Activated CD4-positive, alpha-beta T cell treated with anti-CD3 and anti-CD28 coated beads, Interleukin-2, amount 50 U/mL, for 24 hours (primary cell): ENCODE data around the gene PLEKHA4.
A peak's percentile ranks its signal among the peaks of the same experiment; 100 is the strongest.

Experiments
- DNase-seq, 2 donors: peaks; one replicate each; pipeline ENCODE4 v3.0.0-alpha.2; 2020; ENCODE audit warnings: low read depth in 1 of 2, low spot score in 1 of 2

Gene PLEKHA4

GRCh38 chr19:48830965-48831364 lies 37.5 kb downstream of the PLEKHA4 start:
- DNase-seq, result no peak

GRCh38 chr19:48830088-48830487 lies 38.3 kb downstream of the PLEKHA4 start:
- no peak for DNase-seq

DNA sequence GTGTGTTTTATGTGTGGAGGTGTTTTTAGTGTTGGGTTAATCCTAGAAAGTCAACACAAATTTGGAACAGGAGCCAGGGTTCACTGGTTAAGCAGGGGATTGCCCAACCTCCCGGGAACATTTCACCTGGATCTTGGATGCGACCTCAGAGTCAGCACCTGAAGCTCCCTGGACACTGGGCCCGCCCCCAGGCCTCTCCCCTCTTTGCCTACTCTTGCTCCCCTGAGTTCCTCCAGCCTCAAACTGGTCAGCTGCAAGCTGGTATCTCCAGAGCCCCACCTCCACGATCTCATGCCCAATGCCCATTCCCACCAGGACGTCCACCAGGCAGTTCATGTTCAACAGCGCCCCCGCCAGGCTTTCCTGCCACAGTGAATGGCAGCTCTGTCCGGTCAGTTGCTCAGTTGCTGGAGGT lies 41.8 kb downstream of the PLEKHA4 start:
- DNase-seq, result no peak

GRCh38 chr19:48822514-48822913 lies 45.9 kb downstream of the PLEKHA4 start:
- DNase-seq, result no peak

- no peak for DNase-seq
Measured at GRCh38 chr19:48821633-48822032, 46.8 kb downstream of the PLEKHA4 start.

GRCh38 chr19:48819366-48819816 lies 49.0 kb downstream of the PLEKHA4 start:
- DNase-seq, result no peak

DNA sequence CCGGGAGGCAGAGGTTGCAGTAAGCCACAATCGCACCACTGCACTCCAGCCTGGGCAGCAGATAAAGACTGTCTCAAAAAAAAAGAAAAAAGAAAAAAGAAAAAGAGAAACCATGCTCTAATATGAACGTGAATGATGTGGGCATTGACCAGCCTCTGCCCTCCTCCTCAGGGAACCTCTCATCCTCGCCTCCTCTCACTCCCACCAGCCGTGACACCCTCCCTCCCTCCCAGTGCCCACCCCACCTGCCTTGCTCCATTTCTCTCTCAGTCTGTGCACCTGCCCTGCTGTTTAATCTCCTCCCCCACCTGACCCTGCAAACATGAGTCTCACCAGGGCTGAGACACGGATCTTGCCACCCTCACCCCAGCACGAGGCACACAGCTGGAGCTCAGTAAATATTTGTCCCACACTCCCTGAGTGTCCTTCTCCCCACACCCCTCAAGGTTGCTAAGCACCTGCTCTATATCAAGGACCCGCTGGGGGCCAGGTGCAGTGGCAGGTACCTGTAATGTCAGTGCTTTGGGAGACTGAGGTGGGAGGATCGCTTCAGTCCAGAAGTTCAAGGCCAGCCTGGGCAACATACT lies 50.1 kb downstream of the PLEKHA4 start:
- DNase-seq, result no peak

DNA sequence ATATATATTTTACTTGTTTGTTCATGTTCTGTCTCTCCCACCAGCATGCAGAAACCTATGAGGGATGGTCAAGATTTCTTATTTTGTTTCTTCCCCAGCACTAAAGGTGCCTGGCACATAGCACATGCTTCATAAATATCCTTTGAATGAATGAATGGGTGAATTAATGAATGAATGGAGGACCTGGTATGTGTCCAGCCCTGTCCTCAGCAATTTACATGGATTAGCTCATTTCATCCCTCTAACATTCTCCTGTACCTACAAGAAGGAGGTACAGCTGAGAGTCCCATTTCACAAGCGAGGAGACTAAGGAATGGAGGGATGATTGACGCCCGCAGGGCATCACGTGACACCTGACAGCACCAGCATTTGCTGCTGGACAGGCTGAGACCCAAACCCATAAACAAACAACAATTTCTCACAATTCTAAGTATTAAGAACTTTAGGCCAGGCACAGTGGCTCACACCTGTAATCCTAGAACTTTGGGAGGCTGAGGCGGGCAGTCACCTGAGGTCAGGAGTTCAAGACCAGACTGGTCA lies 50.8 kb downstream of the PLEKHA4 start:
- no peak for DNase-seq

- no peak for DNase-seq
Measured at GRCh38 chr19:48815870-48816501, 52.4 kb downstream of the PLEKHA4 start.

DNA sequence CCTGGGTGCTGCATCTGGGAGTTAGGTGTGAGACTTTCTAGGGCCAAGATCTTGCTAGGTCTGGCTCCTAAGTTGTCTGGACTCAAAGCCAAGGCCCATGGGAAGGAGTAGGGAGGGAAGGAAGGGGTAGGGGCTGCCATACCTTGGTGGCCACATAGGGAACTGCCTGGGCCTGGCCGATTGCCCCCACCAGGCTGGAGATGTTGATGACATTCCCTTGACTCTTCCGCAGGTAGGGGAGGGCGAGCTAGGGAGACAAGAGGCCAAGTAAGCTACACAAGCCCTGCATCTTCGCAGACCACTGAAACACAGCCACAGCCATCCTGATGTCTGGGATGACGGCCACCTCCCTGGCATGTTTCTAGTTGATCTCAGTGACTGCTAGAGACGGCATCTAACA lies 53.5 kb downstream of the PLEKHA4 start:
- DNase-seq, result no peak

DNA sequence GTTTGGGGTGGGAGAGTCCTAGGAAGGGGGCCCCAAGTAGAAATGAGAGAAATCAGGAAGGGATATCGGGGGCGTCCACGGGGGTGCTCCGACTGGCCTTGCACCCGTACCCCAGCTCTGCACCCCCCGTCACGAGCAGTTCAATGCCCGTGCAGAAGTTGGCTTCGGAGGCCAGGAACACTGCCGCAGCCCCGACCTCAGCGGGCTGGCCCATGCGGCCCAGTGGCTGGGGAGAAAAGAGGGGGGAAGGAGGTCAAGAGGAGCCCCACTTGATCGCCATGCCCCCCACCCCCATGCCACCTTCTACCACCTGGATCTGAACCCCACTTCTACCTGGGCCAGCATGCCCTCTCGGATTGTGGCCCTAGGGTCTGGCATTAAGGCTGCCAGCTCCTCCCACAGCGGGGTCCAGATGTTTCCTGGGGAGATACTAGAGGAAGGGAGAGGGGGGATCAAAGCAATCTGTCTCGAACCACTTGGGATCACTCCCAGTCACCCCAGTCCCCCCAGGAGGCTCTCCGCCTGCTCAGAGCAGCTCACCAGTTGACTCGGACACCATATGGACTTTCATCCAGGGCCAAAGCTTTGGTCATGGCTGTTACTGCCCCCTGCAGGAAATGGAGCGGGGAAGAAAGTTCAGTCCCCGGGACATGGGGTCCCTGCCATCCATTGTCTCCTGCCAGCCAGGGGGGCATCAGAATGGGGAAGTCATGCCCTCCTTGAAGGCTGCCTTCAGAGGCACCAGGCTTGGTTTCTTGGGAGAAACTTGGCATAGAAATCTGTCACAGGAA lies 55.1 kb downstream of the PLEKHA4 start:
- no peak for DNase-seq

DNA sequence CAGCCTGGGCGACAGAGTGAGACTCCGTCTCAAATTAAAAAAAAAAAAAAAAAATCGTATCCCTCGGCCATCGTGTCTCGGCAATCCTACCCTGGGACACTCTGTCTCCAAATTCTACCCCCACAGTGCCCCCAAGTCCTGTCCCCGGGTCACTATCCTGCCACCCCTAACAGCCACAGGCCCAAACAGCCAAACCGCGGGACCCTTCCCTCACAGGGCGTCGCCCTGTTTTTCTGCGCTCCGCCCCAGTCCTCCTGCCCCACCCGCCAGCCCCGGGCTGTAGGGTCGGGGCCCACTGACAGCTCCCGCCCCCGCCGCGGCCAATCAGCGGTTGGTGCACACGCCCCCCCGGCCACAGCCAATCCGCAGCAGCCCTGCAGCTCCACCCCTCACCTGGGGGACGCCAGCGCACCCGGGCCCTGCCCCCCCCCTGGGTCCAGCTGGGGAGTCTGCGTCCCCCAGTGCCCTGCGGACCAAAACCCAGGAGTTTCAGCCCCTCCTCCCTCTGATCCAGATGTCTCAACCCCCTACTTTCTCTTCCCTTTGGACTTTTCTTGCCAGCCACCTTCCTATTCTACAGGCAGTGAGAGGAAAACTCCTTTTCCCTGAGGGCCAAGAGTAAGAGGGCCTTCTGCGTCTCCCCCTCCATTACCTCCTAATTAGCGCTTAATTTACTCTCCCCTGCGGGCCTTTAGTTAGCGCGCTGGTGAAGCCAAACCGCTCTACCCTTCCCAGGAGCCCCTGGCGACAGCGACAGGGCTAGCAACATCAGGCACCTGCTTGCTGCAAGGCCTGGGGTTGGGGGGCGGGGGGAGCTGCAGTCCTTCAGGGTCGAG lies 56.1 kb downstream of the PLEKHA4 start:
- peak in 1 of 2 donors; percentile 30 for DNase-seq

- no peak for DNase-seq
Measured at GRCh38 chr19:48810151-48810550, 58.3 kb downstream of the PLEKHA4 start.

DNA sequence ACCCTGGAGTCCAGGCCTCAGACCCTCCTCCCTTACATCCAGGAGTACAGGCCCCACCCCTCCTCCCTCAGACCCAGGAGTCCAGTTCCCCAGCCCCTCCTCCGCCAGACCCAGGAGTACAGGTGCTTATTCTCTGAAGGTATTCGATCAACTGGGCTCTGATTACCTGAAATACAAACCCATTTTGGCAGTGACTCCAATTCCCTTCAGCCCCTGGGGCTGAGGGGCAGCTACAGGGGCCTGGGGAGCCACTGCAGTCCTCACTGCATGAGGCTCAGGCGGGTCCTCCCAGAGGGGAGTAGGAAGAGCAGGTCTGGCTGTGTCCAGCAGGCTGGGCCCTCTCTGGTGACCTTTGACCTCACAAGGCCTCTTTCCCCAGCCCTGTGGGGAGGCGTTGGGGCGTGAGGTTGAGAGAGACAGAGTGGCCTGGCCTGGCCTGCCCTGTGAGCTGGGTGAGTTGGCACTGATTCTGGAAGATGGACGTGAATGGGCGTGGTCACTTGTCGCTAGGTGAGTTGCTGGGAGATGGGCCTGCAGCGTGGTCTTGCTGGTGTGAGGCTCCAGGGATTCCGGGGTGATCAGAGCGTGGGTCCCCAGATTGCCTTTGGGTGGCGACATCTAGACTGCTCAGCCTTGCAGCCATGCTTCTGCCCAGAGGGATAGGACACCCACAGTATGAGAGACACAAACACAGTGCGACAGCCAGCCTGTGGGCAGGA lies 60.7 kb downstream of the PLEKHA4 start:
- DNase-seq, result no peak

- DNase-seq, result no peak
Measured at GRCh38 chr19:48806818-48807589, 61.4 kb downstream of the PLEKHA4 start.

DNA sequence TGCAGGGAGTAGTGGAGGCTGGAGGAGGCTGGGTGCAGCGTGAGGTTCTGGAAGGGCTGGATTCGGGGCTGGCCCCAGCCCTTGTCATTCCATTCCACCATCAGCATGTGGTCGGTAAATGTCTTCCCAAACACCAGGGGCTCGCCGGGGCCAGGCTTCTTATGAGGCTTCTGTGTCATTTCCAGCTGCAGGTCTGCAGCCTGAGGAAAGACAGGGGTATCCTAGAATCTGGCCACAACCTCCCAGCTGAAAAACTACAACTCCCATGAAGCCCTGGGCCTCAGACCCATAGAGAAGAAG lies 61.9 kb downstream of the PLEKHA4 start:
- DNase-seq, result no peak

DNA sequence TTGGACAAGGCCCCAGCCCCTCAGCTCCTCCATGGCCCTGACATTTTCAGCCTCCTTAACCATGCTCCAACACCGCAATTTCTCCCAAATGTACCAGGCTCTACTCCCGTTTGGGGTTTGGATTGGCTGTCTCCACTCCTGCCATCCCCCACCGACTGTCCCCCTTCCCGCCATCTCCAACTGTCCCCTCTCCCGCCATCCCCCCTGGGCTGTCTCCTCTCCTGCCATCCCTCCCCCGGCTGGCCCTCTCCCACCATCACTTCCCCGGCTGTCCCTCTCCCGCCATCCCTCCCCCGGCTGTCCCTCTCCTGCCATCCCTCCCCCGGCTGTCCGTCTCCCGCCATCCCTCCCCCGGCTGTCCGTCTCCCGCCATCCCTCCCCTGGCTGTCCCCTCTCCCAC lies 63.0 kb downstream of the PLEKHA4 start:
- DNase-seq, result no peak

DNA sequence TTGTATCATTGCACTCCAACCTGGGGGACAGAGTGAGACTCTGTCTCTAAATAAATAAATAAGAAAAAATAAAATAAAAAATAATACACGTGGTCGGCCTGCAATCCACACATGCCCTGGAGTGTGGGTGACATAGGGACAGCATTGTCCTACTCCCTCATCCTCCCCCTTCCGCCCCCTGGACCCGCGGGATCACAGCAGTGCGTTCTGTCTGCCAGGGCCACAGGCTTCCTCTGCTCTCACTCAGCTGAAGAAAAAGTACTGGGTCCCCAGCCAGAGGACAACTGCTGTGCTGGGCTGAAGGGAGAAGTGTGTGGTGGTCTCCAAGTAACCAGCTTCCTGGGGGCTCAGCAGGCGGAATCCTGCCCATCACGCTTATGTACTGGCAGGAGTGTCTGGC lies 63.9 kb downstream of the PLEKHA4 start:
- no peak for DNase-seq

DNA sequence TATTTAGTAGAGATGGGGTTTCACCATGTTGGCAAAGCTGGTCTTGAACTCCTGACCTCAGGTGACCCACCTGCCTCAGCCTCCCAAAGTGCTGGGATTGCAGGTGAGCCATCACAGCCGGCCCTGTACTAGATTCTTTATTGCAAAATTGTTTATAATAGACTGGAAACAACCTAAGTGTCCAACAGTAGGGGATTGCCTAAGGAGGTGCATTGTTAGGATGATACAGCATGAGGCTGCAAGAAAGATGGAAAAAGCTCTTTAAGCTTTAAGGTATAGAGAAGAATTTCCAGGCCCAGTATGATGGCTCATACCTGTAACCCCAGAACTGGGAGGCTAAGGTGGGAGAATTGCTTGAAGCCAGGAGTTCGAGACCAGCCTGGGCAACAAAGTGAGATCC lies 65.8 kb downstream of the PLEKHA4 start:
- DNase-seq, result no peak
